ENCODE results near the gene GALNT18. TPM values are rescaled to one million over a fixed set of nuclear protein-coding genes. Genes with fewer than 3 reads are reported as not detected.

GALNT18 gene
- total RNA-seq, 3 donors from 2014 or later = 14.7 to 25.9 (median 16.4) TPM

- intact Hi-C loops (cut with DNase I; ENCODE audit: low total_unique reads) = no loop called here
- DNase-seq (ENCODE audit: low spot score in 2 of 2) = no peak
- H3K9me3 ChIP-seq = no peaks in the 10 kb centered on the region
- TF ChIP-seq POLR2A (IDR thresholded peaks at IDR 0.05) = no peak
- no peaks in the 10 kb centered on the region for H3K4me1 ChIP-seq
- no peaks in the 10 kb centered on the region for H3K27me3 ChIP-seq
- no peak overlapping the region for H3K4me3 ChIP-seq
- no peak overlapping the region for H3K27ac ChIP-seq
- H3K36me3 ChIP-seq = no peaks in the 10 kb centered on the region
Measured at GRCh38 chr11:11577932-11578911, 43.6 kb downstream of the GALNT18 start.

DNA sequence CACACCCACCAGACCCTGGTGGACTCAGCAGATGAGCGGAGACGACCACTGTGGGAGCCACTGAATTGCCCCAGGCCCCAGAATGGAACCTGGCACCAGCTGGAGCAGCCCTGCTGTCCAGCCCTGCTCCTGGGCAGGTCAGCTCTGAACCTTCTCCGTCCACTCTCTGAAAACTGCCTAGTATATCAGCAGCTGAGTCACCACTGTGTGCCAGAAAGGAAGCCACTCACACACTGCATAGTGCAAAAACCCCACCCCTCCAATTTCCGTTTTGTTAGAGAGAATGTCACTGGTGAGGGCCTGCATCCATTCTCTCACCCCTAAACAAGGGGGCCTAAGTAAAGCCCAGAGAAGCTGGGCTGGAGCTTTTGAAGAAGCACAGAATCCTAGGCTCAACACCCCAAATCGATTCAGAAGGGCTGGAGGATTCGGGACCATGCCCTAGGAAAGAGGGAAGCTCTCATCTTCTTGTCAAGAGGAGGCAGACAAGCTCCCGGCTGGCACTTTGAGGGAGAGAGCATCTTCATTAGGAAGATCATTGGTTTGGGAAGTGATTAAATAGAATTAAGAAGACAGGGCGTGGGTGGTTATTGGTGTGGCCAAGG lies 44.5 kb downstream of the GALNT18 start:
- TF ChIP-seq POLR2A (IDR thresholded peaks at IDR 0.05) = no peak
- no peak for TF ChIP-seq POLR2AphosphoS5 (IDR thresholded peaks at IDR 0.05)
- no peak for TF ChIP-seq CTCF (IDR thresholded peaks at IDR 0.05)
- H3K4me3 ChIP-seq = no peak overlapping the region
- no peaks in the 10 kb centered on the region for H3K36me3 ChIP-seq
- H3K9me3 ChIP-seq = no peaks in the 10 kb centered on the region
- no peak overlapping the region for H3K27ac ChIP-seq
- H3K27me3 ChIP-seq = no peaks in the 10 kb centered on the region
- no peaks in the 10 kb centered on the region for H3K4me1 ChIP-seq
- DNase-seq (ENCODE audit: low spot score in 2 of 2) = no peak
- intact Hi-C loops (cut with DNase I; ENCODE audit: low total_unique reads) = no loop called here

DNA sequence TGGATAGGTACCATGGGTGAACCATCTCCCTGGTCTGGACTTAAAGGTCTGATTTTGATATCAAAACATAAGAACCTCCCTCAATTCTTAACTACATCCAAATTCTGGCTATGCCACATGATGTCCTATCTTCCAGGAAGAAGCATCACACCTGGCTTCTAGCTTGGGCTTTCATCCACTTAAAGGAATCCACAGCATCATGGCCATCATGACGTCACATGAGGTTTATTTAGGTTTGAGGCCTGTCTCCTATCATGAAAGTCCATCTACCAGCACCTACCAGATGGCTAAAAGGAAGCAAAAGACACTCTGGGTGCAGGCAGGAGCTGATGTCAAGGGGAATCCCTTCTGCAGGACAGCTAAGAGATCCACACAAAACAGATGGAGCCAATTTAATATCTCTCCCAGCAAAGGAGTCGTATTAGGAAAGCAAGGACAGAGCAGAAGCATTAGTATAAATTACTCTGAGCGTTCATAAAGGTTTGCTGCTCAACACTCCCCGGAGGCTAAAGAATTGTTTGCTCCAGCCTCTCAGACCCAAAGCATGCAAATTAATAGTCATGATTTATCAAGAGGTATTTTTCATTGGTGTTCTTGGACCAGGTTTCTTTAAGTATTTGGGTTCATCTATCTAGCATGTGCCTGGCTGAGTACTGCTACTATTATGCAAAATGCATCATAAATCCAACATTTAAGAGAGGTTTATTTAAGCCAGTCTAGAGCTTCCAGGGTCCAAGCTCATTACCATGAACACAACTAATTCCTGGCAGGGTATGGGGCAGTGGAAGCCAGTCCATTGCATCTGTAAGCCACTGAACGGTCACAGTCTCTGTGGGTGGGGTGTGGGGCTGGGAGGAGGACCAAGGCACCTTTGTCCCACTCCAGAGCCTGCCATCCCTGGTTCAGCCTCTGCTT lies 47.2 kb downstream of the GALNT18 start:
- no peak for TF ChIP-seq POLR2AphosphoS5 (IDR thresholded peaks at IDR 0.05)
- no peak for TF ChIP-seq CTCF (IDR thresholded peaks at IDR 0.05)
- TF ChIP-seq POLR2A (IDR thresholded peaks at IDR 0.05) = no peak
- intact Hi-C loops (cut with DNase I; ENCODE audit: low total_unique reads) = no loop called here
- no peaks in the 10 kb centered on the region for H3K4me1 ChIP-seq

GRCh38 chr11:11572386-11572785 lies 49.4 kb downstream of the GALNT18 start:
- TF ChIP-seq POLR2A (IDR thresholded peaks at IDR 0.05) = no peak
- TF ChIP-seq POLR2AphosphoS5 (IDR thresholded peaks at IDR 0.05) = no peak
- TF ChIP-seq CTCF (IDR thresholded peaks at IDR 0.05) = no peak
- Histone ChIP-seq H3K9me3 (no peaks in the 10 kb centered on the region), H3K27ac (no peak overlapping the region), H3K4me1 (no peaks in the 10 kb centered on the region), H3K4me3 (no peak overlapping the region), H3K27me3 (no peaks in the 10 kb centered on the region), H3K36me3 (no peaks in the 10 kb centered on the region)
- no peak for DNase-seq (ENCODE audit: low spot score in 2 of 2)
- intact Hi-C loops (cut with DNase I; ENCODE audit: low total_unique reads) = no loop called here

More for the DNA sequence above, 47.2 kb downstream of the GALNT18 start:
- Histone ChIP-seq H3K27ac (no peak overlapping the region), H3K9me3 (no peaks in the 10 kb centered on the region), H3K36me3 (no peaks in the 10 kb centered on the region), H3K27me3 (no peaks in the 10 kb centered on the region), H3K4me3 (no peak overlapping the region)
- DNase-seq (ENCODE audit: low spot score in 2 of 2) = no peak

GRCh38 chr11:11571893-11572292 lies 49.9 kb downstream of the GALNT18 start:
- Histone ChIP-seq H3K4me3 (no peak overlapping the region), H3K9me3 (no peaks in the 10 kb centered on the region), H3K27me3 (no peaks in the 10 kb centered on the region), H3K36me3 (no peaks in the 10 kb centered on the region), H3K27ac (no peak overlapping the region), H3K4me1 (no peaks in the 10 kb centered on the region)
- TF ChIP-seq POLR2A (IDR thresholded peaks at IDR 0.05) (no peak), POLR2AphosphoS5 (IDR thresholded peaks at IDR 0.05) (no peak), CTCF (IDR thresholded peaks at IDR 0.05) (no peak)
- intact Hi-C loops (cut with DNase I; ENCODE audit: low total_unique reads) = no loop called here
- DNase-seq (ENCODE audit: low spot score in 2 of 2) = no peak

All from breast epithelium (tissue), 4 donors.